GM12878 (cell line): ENCODE results near the gene KRTAP10-9.

Experiments used
- CREB1 ChIP-seq: IDR thresholded peaks from 2 replicates; pipeline ENCODE4 v1.6.1; 2012; ENCODE audit warnings: low read depth, mild to moderate bottlenecking, inconsistent platforms
- EZH2 ChIP-seq: IDR thresholded peaks from 2 replicates; pipeline ENCODE4 v1.6.1; 2012; ENCODE audit warnings: low read depth, mild to moderate bottlenecking, control low read depth, inconsistent platforms, low read length, borderline replicate concordance; ENCODE audit not compliant: control insufficient read depth
- POLR2AphosphoS2 ChIP-seq: IDR thresholded peaks from 2 replicates; pipeline ENCODE4 v1.6.1; 2011; ENCODE audit warnings: low read depth, mild to moderate bottlenecking, low read length, improper control_type of control experiment, moderate library complexity
- POU2F2 ChIP-seq: IDR thresholded peaks from 3 replicates; pipeline ENCODE4 v1.6.1; 2011; ENCODE audit warnings: low read depth, mild to moderate bottlenecking, low read length, borderline replicate concordance
- TF ChIP-seq, protein P1 (sequence below), 3 experiments: IDR thresholded peaks in 2 of 3; conservative IDR thresholded peaks in 1 of 3; 2 replicates each; pipeline ENCODE4 v1.5.1; 2011; ENCODE audit warnings: low read depth in 3 of 3, low read length in 3 of 3, mild to moderate bottlenecking in 3 of 3, control low read depth in 2 of 3, moderate library complexity in 2 of 3, inconsistent platforms in 1 of 3, mixed read lengths in 1 of 3; ENCODE audit not compliant: control insufficient read depth in 2 of 3, insufficient read depth in 1 of 3; ENCODE audit errors: extremely low read depth in 1 of 3
- TF ChIP-seq, protein P2 (sequence below): IDR thresholded peaks from 2 replicates; pipeline ENCODE4 v1.6.1; 2012; ENCODE audit warnings: mild to moderate bottlenecking, low read depth, low read length
- TF ChIP-seq, protein P3 (sequence below): fragments of 450-650 bp; IDR thresholded peaks from 2 replicates; pipeline ENCODE4 v1.6.1; 2017; ENCODE audit warnings: antibody characterized with exemption, mild to moderate bottlenecking, moderate library complexity
- TF ChIP-seq, protein P4 (sequence below): IDR thresholded peaks from 2 replicates; pipeline ENCODE4 v1.6.1; 2011; ENCODE audit warnings: borderline replicate concordance, low read depth, mild to moderate bottlenecking, moderate library complexity, low read length; ENCODE audit not compliant: insufficient read depth, poor library complexity, severe bottlenecking
- TF ChIP-seq, protein P5 (sequence below): fragments of 450-650 bp; IDR thresholded peaks from 2 replicates; pipeline ENCODE4 v1.6.1; 2016; ENCODE audit warnings: mild to moderate bottlenecking

DNA sequence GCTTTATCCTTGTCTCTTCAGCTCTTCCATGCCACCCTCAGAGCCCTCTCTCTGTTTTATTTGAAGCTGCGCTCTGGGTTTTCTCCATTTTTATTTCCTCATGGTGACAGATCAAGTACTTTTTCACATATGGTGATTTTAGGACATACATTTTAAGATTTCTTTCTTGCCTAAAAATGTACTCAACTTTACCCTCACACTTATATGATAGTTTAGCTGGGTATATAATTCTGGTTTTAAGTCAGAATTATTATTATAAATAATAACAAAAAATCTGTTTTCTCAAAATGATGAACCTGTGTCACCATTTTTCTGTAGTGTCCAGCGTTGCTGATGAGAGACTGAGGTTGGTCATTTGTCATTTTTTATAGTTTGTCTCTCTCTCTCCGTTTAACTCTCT is 45.7 kb upstream of the KRTAP10-9 start:
- TF ChIP-seq, protein P1, sequence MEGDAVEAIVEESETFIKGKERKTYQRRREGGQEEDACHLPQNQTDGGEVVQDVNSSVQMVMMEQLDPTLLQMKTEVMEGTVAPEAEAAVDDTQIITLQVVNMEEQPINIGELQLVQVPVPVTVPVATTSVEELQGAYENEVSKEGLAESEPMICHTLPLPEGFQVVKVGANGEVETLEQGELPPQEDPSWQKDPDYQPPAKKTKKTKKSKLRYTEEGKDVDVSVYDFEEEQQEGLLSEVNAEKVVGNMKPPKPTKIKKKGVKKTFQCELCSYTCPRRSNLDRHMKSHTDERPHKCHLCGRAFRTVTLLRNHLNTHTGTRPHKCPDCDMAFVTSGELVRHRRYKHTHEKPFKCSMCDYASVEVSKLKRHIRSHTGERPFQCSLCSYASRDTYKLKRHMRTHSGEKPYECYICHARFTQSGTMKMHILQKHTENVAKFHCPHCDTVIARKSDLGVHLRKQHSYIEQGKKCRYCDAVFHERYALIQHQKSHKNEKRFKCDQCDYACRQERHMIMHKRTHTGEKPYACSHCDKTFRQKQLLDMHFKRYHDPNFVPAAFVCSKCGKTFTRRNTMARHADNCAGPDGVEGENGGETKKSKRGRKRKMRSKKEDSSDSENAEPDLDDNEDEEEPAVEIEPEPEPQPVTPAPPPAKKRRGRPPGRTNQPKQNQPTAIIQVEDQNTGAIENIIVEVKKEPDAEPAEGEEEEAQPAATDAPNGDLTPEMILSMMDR (IDR thresholded peaks at IDR 0.05 in 2 of 3, conservative IDR thresholded peaks at IDR 0.05 in 1 of 3; ENCODE audit: control insufficient read depth in 2 of 3, extremely low read depth in 1 of 3, insufficient read depth in 1 of 3, low read depth in 3 of 3, low read length in 3 of 3): no peak
- TF ChIP-seq EZH2: no peak
- TF ChIP-seq, protein P2, sequence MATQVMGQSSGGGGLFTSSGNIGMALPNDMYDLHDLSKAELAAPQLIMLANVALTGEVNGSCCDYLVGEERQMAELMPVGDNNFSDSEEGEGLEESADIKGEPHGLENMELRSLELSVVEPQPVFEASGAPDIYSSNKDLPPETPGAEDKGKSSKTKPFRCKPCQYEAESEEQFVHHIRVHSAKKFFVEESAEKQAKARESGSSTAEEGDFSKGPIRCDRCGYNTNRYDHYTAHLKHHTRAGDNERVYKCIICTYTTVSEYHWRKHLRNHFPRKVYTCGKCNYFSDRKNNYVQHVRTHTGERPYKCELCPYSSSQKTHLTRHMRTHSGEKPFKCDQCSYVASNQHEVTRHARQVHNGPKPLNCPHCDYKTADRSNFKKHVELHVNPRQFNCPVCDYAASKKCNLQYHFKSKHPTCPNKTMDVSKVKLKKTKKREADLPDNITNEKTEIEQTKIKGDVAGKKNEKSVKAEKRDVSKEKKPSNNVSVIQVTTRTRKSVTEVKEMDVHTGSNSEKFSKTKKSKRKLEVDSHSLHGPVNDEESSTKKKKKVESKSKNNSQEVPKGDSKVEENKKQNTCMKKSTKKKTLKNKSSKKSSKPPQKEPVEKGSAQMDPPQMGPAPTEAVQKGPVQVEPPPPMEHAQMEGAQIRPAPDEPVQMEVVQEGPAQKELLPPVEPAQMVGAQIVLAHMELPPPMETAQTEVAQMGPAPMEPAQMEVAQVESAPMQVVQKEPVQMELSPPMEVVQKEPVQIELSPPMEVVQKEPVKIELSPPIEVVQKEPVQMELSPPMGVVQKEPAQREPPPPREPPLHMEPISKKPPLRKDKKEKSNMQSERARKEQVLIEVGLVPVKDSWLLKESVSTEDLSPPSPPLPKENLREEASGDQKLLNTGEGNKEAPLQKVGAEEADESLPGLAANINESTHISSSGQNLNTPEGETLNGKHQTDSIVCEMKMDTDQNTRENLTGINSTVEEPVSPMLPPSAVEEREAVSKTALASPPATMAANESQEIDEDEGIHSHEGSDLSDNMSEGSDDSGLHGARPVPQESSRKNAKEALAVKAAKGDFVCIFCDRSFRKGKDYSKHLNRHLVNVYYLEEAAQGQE: no peak
- TF ChIP-seq CREB1: no peak
- no peak for TF ChIP-seq POU2F2
- TF ChIP-seq, protein P3, sequence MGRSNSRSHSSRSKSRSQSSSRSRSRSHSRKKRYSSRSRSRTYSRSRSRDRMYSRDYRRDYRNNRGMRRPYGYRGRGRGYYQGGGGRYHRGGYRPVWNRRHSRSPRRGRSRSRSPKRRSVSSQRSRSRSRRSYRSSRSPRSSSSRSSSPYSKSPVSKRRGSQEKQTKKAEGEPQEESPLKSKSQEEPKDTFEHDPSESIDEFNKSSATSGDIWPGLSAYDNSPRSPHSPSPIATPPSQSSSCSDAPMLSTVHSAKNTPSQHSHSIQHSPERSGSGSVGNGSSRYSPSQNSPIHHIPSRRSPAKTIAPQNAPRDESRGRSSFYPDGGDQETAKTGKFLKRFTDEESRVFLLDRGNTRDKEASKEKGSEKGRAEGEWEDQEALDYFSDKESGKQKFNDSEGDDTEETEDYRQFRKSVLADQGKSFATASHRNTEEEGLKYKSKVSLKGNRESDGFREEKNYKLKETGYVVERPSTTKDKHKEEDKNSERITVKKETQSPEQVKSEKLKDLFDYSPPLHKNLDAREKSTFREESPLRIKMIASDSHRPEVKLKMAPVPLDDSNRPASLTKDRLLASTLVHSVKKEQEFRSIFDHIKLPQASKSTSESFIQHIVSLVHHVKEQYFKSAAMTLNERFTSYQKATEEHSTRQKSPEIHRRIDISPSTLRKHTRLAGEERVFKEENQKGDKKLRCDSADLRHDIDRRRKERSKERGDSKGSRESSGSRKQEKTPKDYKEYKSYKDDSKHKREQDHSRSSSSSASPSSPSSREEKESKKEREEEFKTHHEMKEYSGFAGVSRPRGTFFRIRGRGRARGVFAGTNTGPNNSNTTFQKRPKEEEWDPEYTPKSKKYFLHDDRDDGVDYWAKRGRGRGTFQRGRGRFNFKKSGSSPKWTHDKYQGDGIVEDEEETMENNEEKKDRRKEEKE: no peak
- TF ChIP-seq POLR2AphosphoS2: no peak
- TF ChIP-seq, protein P4, sequence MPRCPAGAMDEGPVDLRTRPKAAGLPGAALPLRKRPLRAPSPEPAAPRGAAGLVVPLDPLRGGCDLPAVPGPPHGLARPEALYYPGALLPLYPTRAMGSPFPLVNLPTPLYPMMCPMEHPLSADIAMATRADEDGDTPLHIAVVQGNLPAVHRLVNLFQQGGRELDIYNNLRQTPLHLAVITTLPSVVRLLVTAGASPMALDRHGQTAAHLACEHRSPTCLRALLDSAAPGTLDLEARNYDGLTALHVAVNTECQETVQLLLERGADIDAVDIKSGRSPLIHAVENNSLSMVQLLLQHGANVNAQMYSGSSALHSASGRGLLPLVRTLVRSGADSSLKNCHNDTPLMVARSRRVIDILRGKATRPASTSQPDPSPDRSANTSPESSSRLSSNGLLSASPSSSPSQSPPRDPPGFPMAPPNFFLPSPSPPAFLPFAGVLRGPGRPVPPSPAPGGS: no peak
- TF ChIP-seq, protein P5, sequence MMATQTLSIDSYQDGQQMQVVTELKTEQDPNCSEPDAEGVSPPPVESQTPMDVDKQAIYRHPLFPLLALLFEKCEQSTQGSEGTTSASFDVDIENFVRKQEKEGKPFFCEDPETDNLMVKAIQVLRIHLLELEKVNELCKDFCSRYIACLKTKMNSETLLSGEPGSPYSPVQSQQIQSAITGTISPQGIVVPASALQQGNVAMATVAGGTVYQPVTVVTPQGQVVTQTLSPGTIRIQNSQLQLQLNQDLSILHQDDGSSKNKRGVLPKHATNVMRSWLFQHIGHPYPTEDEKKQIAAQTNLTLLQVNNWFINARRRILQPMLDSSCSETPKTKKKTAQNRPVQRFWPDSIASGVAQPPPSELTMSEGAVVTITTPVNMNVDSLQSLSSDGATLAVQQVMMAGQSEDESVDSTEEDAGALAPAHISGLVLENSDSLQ: no peak
